Liver (tissue), 9 donors: ENCODE data around the gene ENOX2. TPM values are rescaled to one million over a fixed set of nuclear protein-coding genes. Genes with fewer than 3 reads are reported as not detected.
A peak's percentile ranks its signal among the peaks of the same experiment; 100 is the strongest.

Experiments used
- DNase-seq: peaks from one replicate; pipeline ENCODE4 v3.0.0-alpha.2; 2017; ENCODE audit warnings: low spot score
- H3K27ac ChIP-seq, 2 donors: one replicate each; pipeline ENCODE4 v1.7.0; 2013; ENCODE audit warnings: inconsistent platforms in 2 of 2, low read length in 2 of 2, control low read depth in 1 of 2, low read depth in 1 of 2, mild to moderate bottlenecking in 1 of 2
- H3K27me3 ChIP-seq, 4 donors: one replicate each; pipeline versions ENCODE4 v1.6.1 to v1.7.0; 2013; ENCODE audit warnings: low read length in 3 of 4, inconsistent platforms in 1 of 4, mild to moderate bottlenecking in 1 of 4, moderate library complexity in 1 of 4; ENCODE audit not compliant: control insufficient read depth in 4 of 4, insufficient read depth in 4 of 4
- H3K36me3 ChIP-seq, 4 donors: one replicate each; pipeline versions ENCODE4 v1.6.1 to v1.7.0; 2013; ENCODE audit warnings: low read length in 3 of 4, mild to moderate bottlenecking in 3 of 4, low read depth in 1 of 4, moderate library complexity in 1 of 4; ENCODE audit not compliant: control insufficient read depth in 4 of 4, insufficient read depth in 3 of 4
- H3K4me1 ChIP-seq, 4 donors: one replicate each; pipeline versions ENCODE4 v1.6.1 to v1.7.0; 2013; ENCODE audit warnings: low read length in 3 of 4, mild to moderate bottlenecking in 3 of 4, moderate library complexity in 1 of 4; ENCODE audit not compliant: control insufficient read depth in 4 of 4, insufficient read depth in 4 of 4
- H3K4me3 ChIP-seq, 3 donors: one replicate each; pipeline versions ENCODE4 v1.6.1 to v1.7.0; 2013; ENCODE audit warnings: low read length in 3 of 3, control low read depth in 1 of 3, low read depth in 1 of 3, mild to moderate bottlenecking in 1 of 3
- H3K9ac ChIP-seq, 2 donors: one replicate each; pipeline ENCODE4 v1.7.0; 2013; ENCODE audit warnings: low read length in 2 of 2, mild to moderate bottlenecking in 2 of 2, moderate library complexity in 2 of 2, control low read depth in 1 of 2, low read depth in 1 of 2
- H3K9me3 ChIP-seq, 4 donors: one replicate each; pipeline versions ENCODE4 v1.6.1 to v1.7.0; 2013; ENCODE audit warnings: low read length in 3 of 4; ENCODE audit not compliant: control insufficient read depth in 4 of 4
- EGR1 ChIP-seq, 2 donors: IDR thresholded peaks; 2 replicates each; pipeline ENCODE4 v1.6.1; 2016 to 2018; ENCODE audit warnings: antibody characterized with exemption in 2 of 2, low read depth in 2 of 2
- FOXA1 ChIP-seq: IDR thresholded peaks from 2 replicates; pipeline ENCODE4 v1.6.1; 2016; ENCODE audit warnings: antibody characterized with exemption
- FOXA2 ChIP-seq: IDR thresholded peaks from 2 replicates; pipeline ENCODE4 v1.6.1; 2016; ENCODE audit warnings: antibody characterized with exemption
- GABPA ChIP-seq, 2 donors: IDR thresholded peaks in 1 of 2; conservative IDR thresholded peaks in 1 of 2; 2 replicates each; pipeline ENCODE4 v1.6.1; 2016; ENCODE audit warnings: antibody characterized with exemption in 2 of 2, mild to moderate bottlenecking in 1 of 2, moderate library complexity in 1 of 2
- HNF4A ChIP-seq, 2 donors: conservative IDR thresholded peaks; 2 replicates each; pipeline ENCODE4 v1.6.1; 2016; ENCODE audit warnings: antibody characterized with exemption in 2 of 2, mild to moderate bottlenecking in 2 of 2
- HNF4G ChIP-seq: IDR thresholded peaks from 2 replicates; pipeline ENCODE4 v1.6.1; 2016; ENCODE audit warnings: antibody characterized with exemption
- NR2F2 ChIP-seq: IDR thresholded peaks from 2 replicates; pipeline ENCODE4 v1.6.1; 2016; ENCODE audit warnings: antibody characterized with exemption
- RAD21 ChIP-seq, 2 donors: IDR thresholded peaks; 2 replicates each; pipeline ENCODE4 v1.6.1; 2016; ENCODE audit warnings: antibody characterized with exemption in 2 of 2, mild to moderate bottlenecking in 2 of 2
- RXRA ChIP-seq, 2 donors: IDR thresholded peaks; 2 replicates each; pipeline ENCODE4 v1.6.1; 2017 to 2018; ENCODE audit warnings: antibody characterized with exemption in 2 of 2, mild to moderate bottlenecking in 1 of 2
- SP1 ChIP-seq: IDR thresholded peaks from 2 replicates; pipeline ENCODE4 v1.6.1; 2018; ENCODE audit warnings: antibody characterized with exemption, mild to moderate bottlenecking
- TAF1 ChIP-seq: conservative IDR thresholded peaks from 2 replicates; pipeline ENCODE4 v1.6.1; 2016; ENCODE audit warnings: antibody characterized with exemption, mild to moderate bottlenecking
- WGBS: extraction: QIAGEN DNeasy Blood & Tissue Kit; methylation state at CpG from one replicate; pipeline ENCODE4 v1.1.7; 2013; 5-methylcytosine and 5-hydroxymethylcytosine counted together
- polyA plus RNA-seq, 2 donors: library from polyadenylated mRNA; stranded (reverse) in 1 of 2; unstranded in 1 of 2; fragments of 200-250 nt in 1 of 2; fragments of >200 nt in 1 of 2; fragmentation: Nextera tagmentation in 1 of 2; extraction: Ambion mirVana in 1 of 2; gene quantifications; one replicate each; pipeline versions ENCODE4 v1.2.1 to v1.2.3, GENCODE V29; 2013 to 2015
- total RNA-seq, 2 donors: library from RNA; depleted of rRNA; stranded (reverse); fragments of >200 nt; gene quantifications; one replicate each; pipeline ENCODE4 v1.2.3, GENCODE V29; 2014
- TF ChIP-seq, protein P1 (sequence below): IDR thresholded peaks from 2 replicates; pipeline ENCODE4 v1.6.1; 2016; ENCODE audit warnings: antibody characterized with exemption
- TF ChIP-seq, protein P2 (sequence below): IDR thresholded peaks from 2 replicates; pipeline ENCODE4 v1.6.1; 2016; ENCODE audit warnings: antibody characterized with exemption
- TF ChIP-seq, protein P3 (sequence below): IDR thresholded peaks from 2 replicates; pipeline ENCODE4 v1.6.1; 2016; ENCODE audit warnings: antibody characterized with exemption
- TF ChIP-seq, protein P4 (sequence below): fragments of 150-350 bp; IDR thresholded peaks from 2 replicates; pipeline ENCODE4 v1.5.1; 2017; ENCODE audit warnings: improper control_type of control experiment, low read depth, low read length; ENCODE audit not compliant: missing input control
- TF ChIP-seq, protein P5 (sequence below): IDR thresholded peaks from 2 replicates; pipeline ENCODE4 v1.6.1; 2016; ENCODE audit warnings: antibody characterized with exemption, mild to moderate bottlenecking
- donor health status: healthy.
- donor health status: healthy.
- donor health status: healthy.
- donor health status: healthy.
- donor health status: healthy.

The ENOX2 gene
- total and polyA plus RNA-seq, 4 donors = 5.0 to 11.5 (median 6.5) TPM

DNA sequence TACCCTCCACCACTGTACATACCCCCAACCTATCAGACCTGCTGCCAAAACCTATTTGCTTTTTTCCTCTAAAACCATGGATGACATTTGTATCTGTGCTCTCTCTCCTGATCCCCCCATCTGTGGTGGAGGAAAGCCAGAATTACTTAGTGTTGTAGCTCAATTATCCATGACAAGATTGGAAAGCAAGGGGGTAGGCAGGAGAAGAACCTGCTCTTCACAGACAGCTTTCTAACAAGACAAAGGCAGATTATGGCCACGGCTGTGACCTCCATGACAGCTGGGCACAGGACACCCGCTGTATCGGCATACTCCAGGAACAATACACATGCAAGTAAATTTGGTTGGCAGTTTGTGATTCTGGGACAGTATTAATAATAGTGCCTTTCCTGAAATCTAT lies 186.7 kb downstream of the ENOX2 start:
- TF ChIP-seq, protein P1, sequence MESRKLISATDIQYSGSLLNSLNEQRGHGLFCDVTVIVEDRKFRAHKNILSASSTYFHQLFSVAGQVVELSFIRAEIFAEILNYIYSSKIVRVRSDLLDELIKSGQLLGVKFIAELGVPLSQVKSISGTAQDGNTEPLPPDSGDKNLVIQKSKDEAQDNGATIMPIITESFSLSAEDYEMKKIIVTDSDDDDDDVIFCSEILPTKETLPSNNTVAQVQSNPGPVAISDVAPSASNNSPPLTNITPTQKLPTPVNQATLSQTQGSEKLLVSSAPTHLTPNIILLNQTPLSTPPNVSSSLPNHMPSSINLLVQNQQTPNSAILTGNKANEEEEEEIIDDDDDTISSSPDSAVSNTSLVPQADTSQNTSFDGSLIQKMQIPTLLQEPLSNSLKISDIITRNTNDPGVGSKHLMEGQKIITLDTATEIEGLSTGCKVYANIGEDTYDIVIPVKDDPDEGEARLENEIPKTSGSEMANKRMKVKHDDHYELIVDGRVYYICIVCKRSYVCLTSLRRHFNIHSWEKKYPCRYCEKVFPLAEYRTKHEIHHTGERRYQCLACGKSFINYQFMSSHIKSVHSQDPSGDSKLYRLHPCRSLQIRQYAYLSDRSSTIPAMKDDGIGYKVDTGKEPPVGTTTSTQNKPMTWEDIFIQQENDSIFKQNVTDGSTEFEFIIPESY = no peak
- TF ChIP-seq, protein P2, sequence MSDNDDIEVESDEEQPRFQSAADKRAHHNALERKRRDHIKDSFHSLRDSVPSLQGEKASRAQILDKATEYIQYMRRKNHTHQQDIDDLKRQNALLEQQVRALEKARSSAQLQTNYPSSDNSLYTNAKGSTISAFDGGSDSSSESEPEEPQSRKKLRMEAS = no peak
- no peak for TF ChIP-seq SP1
- no peak for TF ChIP-seq HNF4A (conservative IDR thresholded peaks at IDR 0.05)
- no peak for TF ChIP-seq HNF4G
- TF ChIP-seq, protein P3, sequence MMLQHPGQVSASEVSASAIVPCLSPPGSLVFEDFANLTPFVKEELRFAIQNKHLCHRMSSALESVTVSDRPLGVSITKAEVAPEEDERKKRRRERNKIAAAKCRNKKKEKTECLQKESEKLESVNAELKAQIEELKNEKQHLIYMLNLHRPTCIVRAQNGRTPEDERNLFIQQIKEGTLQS = no peak
- TF ChIP-seq RXRA (IDR thresholded peaks at IDR 0.05) = no peak
- TF ChIP-seq, protein P4, sequence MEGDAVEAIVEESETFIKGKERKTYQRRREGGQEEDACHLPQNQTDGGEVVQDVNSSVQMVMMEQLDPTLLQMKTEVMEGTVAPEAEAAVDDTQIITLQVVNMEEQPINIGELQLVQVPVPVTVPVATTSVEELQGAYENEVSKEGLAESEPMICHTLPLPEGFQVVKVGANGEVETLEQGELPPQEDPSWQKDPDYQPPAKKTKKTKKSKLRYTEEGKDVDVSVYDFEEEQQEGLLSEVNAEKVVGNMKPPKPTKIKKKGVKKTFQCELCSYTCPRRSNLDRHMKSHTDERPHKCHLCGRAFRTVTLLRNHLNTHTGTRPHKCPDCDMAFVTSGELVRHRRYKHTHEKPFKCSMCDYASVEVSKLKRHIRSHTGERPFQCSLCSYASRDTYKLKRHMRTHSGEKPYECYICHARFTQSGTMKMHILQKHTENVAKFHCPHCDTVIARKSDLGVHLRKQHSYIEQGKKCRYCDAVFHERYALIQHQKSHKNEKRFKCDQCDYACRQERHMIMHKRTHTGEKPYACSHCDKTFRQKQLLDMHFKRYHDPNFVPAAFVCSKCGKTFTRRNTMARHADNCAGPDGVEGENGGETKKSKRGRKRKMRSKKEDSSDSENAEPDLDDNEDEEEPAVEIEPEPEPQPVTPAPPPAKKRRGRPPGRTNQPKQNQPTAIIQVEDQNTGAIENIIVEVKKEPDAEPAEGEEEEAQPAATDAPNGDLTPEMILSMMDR = no peak
- TF ChIP-seq, protein P5, sequence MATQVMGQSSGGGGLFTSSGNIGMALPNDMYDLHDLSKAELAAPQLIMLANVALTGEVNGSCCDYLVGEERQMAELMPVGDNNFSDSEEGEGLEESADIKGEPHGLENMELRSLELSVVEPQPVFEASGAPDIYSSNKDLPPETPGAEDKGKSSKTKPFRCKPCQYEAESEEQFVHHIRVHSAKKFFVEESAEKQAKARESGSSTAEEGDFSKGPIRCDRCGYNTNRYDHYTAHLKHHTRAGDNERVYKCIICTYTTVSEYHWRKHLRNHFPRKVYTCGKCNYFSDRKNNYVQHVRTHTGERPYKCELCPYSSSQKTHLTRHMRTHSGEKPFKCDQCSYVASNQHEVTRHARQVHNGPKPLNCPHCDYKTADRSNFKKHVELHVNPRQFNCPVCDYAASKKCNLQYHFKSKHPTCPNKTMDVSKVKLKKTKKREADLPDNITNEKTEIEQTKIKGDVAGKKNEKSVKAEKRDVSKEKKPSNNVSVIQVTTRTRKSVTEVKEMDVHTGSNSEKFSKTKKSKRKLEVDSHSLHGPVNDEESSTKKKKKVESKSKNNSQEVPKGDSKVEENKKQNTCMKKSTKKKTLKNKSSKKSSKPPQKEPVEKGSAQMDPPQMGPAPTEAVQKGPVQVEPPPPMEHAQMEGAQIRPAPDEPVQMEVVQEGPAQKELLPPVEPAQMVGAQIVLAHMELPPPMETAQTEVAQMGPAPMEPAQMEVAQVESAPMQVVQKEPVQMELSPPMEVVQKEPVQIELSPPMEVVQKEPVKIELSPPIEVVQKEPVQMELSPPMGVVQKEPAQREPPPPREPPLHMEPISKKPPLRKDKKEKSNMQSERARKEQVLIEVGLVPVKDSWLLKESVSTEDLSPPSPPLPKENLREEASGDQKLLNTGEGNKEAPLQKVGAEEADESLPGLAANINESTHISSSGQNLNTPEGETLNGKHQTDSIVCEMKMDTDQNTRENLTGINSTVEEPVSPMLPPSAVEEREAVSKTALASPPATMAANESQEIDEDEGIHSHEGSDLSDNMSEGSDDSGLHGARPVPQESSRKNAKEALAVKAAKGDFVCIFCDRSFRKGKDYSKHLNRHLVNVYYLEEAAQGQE = no peak
- TF ChIP-seq FOXA1 = no peak
- no peak for TF ChIP-seq GABPA (IDR thresholded peaks at IDR 0.05 in 1 of 2, conservative IDR thresholded peaks at IDR 0.05 in 1 of 2)
- TF ChIP-seq EGR1 (IDR thresholded peaks at IDR 0.05; ENCODE audit: low read depth in 2 of 2) = no peak
- no peak for TF ChIP-seq FOXA2
- TF ChIP-seq RAD21 (IDR thresholded peaks at IDR 0.05) = no peak
- H3K9ac ChIP-seq = no peak overlapping the region
- peak overlapping the region; percentile 14 to 46 for H3K27ac ChIP-seq
- no peak overlapping the region for H3K4me3 ChIP-seq
- 87% methylated on average over 3 of the region's 3 CpGs for WGBS
- H3K9me3 ChIP-seq = no peaks in the 10 kb centered on the region
- H3K27me3 ChIP-seq = peaks cover 0 to 3% (median 0%) of the 10 kb centered on the region in 4 donors
- H3K4me1 ChIP-seq = peaks cover 0 to 17% (median 5%) of the 10 kb centered on the region in 4 donors
- no peak for DNase-seq
- no peaks in the 10 kb centered on the region for H3K36me3 ChIP-seq

DNA sequence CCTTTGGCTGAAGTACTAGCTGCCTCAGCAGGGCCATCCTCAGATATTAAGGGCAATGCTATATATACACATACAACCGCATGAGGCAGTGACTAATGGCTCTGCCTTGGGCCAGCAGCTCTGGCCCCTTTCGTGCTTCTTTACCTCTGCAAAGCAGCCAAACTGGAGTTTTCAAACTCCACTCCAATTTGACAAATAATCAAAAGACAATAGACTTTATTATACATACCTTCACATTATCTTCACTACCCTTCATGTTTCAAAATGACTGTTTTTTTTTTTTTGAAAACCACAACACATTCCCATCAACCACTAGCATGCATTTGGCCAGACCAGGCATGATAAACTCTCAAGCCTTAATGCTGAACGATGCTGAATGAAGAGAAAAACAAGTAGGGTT lies 187.7 kb downstream of the ENOX2 start:
- WGBS = 89% methylated on average over 3 of the region's 3 CpGs
- Histone ChIP-seq H3K27me3 (peaks cover 0 to 3% (median 0%) of the 10 kb centered on the region in 4 donors), H3K9me3 (no peaks in the 10 kb centered on the region), H3K4me1 (peaks cover 0 to 17% (median 5%) of the 10 kb centered on the region in 4 donors), H3K36me3 (no peaks in the 10 kb centered on the region), H3K9ac (no peak overlapping the region), H3K4me3 (no peak overlapping the region), H3K27ac (no peak overlapping the region)
- DNase-seq = no peak
- TF ChIP-seq RAD21 (IDR thresholded peaks at IDR 0.05) (no peak), EGR1 (IDR thresholded peaks at IDR 0.05; ENCODE audit: low read depth in 2 of 2) (no peak), TAF1 (no peak), HNF4G (no peak), FOXA1 (no peak), RXRA (IDR thresholded peaks at IDR 0.05) (no peak), SP1 (no peak), HNF4A (conservative IDR thresholded peaks at IDR 0.05) (no peak), GABPA (IDR thresholded peaks at IDR 0.05 in 1 of 2, conservative IDR thresholded peaks at IDR 0.05 in 1 of 2) (no peak), NR2F2 (no peak)
- TF ChIP-seq, protein P1 = no peak
- TF ChIP-seq, protein P4 = no peak
- TF ChIP-seq, protein P2 = no peak
